C4-2B (cell line): ENCODE measurements around the gene PNPLA5.

Experiments
- H3K27ac ChIP-seq: fragments of 450-650 bp; 2 replicates; pipeline ENCODE4 v1.5.1; 2017
- CTCF ChIP-seq: fragments of 450-650 bp; conservative IDR thresholded peaks from 2 replicates; pipeline ENCODE4 v1.5.1; 2017; ENCODE audit warnings: mild to moderate bottlenecking
- ZFX ChIP-seq: fragments of 450-650 bp; IDR thresholded peaks from 2 replicates; pipeline ENCODE4 v1.6.1; 2017

The PNPLA5 gene

GRCh38 chr22:43859176-43859575, 32.6 kb downstream of the PNPLA5 start:
- TF ChIP-seq ZFX (no peak), CTCF (no peak)
- H3K27ac ChIP-seq = no peak overlapping the region

GRCh38 chr22:43858156-43858895, 33.5 kb downstream of the PNPLA5 start:
- no peak for TF ChIP-seq ZFX
- TF ChIP-seq CTCF = no peak
- H3K27ac ChIP-seq = no peak overlapping the region

- H3K27ac ChIP-seq = no peak overlapping the region
- TF ChIP-seq ZFX (no peak), CTCF (no peak)
These were observed 34.4 kb downstream of the PNPLA5 start for GRCh38 chr22:43857367-43857766.

- no peak overlapping the region for H3K27ac ChIP-seq
- TF ChIP-seq CTCF = no peak
- TF ChIP-seq ZFX = no peak
These were observed 36.4 kb downstream of the PNPLA5 start for GRCh38 chr22:43855431-43855830.

- TF ChIP-seq ZFX = no peak
- no peak for TF ChIP-seq CTCF
- H3K27ac ChIP-seq = no peak overlapping the region
These were observed 37.0 kb downstream of the PNPLA5 start for GRCh38 chr22:43854786-43855271.

- TF ChIP-seq CTCF = no peak
- TF ChIP-seq ZFX = no peak
- no peak overlapping the region for H3K27ac ChIP-seq
These were observed 37.6 kb downstream of the PNPLA5 start for GRCh38 chr22:43854121-43854785.

GRCh38 chr22:43853328-43853931, 38.4 kb downstream of the PNPLA5 start:
- H3K27ac ChIP-seq = no peak overlapping the region
- TF ChIP-seq ZFX (no peak), CTCF (no peak)
